Kidney epithelial cell (primary cell): ENCODE data around the gene HIBADH. TPM values are rescaled to one million over a fixed set of nuclear protein-coding genes. Genes with fewer than 3 reads are reported as not detected.

ENCODE experiments used
- DNase-seq: peaks from one replicate; pipeline ENCODE4 v3.0.0-alpha.2; 2010; ENCODE audit warnings: low read depth
- H3K27me3 ChIP-seq: 2 replicates; pipeline ENCODE4 v1.6.0; 2011; ENCODE audit warnings: low read length; ENCODE audit not compliant: control insufficient read depth, insufficient read depth
- H3K36me3 ChIP-seq: 2 replicates; pipeline ENCODE4 v1.5.1; 2011; ENCODE audit warnings: low read length; ENCODE audit not compliant: control insufficient read depth, insufficient read depth
- H3K4me3 ChIP-seq: 2 replicates; pipeline ENCODE4 v1.5.1; 2011; ENCODE audit warnings: low read depth, mild to moderate bottlenecking, control low read depth, low read length
- total RNA-seq: library from RNA; depleted of rRNA; stranded (reverse); fragments of >200 nt; gene quantifications from 2 replicates; pipeline ENCODE4 v1.2.3, GENCODE V29; 2015
- TF ChIP-seq, protein P1 (sequence below): IDR thresholded peaks from 2 replicates; pipeline ENCODE4 v1.5.1; 2011; ENCODE audit warnings: mild to moderate bottlenecking, moderate library complexity, low read length, control low read depth, inconsistent platforms; ENCODE audit not compliant: insufficient read depth, poor library complexity, severe bottlenecking

The HIBADH gene
- total RNA-seq, 1 donor from 2014 or later, result 44.3 TPM

DNA sequence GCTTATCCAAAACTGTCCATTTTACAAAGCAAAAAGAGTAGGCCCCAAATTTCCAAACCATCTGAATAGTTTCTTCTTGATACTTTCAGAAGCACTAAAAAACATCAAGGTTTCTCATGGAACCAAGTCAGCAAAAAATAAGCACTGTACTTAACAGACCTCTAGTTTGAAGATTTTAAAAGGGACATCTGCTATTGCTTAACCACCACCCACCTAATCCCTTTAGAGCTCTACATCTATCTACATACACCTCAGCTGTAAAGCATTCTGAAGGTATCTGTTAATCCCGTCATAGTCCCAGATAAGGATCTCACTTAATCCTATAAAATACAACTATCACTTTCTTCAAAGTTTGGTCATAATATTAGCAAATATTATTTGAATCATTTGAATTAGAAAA lies 72.3 kb downstream of the HIBADH start:
- Histone ChIP-seq H3K36me3 (no peaks in the 10 kb centered on the region), H3K4me3 (no peak overlapping the region), H3K27me3 (no peaks in the 10 kb centered on the region)
- TF ChIP-seq, protein P1, sequence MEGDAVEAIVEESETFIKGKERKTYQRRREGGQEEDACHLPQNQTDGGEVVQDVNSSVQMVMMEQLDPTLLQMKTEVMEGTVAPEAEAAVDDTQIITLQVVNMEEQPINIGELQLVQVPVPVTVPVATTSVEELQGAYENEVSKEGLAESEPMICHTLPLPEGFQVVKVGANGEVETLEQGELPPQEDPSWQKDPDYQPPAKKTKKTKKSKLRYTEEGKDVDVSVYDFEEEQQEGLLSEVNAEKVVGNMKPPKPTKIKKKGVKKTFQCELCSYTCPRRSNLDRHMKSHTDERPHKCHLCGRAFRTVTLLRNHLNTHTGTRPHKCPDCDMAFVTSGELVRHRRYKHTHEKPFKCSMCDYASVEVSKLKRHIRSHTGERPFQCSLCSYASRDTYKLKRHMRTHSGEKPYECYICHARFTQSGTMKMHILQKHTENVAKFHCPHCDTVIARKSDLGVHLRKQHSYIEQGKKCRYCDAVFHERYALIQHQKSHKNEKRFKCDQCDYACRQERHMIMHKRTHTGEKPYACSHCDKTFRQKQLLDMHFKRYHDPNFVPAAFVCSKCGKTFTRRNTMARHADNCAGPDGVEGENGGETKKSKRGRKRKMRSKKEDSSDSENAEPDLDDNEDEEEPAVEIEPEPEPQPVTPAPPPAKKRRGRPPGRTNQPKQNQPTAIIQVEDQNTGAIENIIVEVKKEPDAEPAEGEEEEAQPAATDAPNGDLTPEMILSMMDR, result no peak
- no peak for DNase-seq

DNA sequence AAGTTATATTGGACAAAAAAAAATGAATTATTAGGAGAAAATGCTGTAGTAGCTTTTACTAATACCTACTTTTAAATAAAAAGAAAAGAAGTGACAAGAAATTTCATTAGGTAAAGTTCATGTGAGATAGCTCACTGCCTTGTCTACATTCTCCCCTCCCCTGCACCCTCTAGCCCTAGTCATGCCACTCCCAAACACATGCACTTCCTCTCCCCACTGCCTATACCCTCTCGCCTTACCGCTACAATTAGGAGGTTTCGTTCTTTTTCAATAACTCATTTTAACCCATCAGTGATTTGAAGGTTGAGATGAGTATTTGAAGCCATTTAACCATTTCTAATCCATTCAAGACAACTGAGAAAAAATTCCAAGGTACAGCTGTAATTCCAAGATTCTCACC lies 75.3 kb downstream of the HIBADH start:
- DNase-seq, result no peak
- Histone ChIP-seq H3K27me3 (no peaks in the 10 kb centered on the region), H3K4me3 (no peak overlapping the region), H3K36me3 (no peaks in the 10 kb centered on the region)
- TF ChIP-seq, protein P1, result no peak

DNA sequence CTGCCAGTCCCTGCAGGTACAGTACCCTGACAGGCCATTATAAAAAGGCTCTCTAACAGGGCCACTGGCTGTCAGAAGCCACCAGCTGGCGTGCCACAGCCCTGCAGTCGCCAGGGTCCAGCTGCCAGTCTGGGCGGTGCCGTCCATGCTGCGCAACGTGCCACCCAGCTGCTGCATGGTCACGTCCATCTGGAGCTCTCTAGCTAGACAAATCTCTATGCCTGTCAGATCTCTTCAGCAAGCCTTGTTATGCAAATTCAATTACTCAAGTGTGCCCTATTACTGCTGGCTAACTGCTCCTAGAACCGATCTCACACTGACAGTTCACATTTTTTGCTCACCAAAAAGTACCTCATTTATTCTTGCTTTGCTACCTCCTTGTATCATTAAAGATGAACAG lies 75.9 kb downstream of the HIBADH start:
- H3K36me3 ChIP-seq, result no peaks in the 10 kb centered on the region
- no peaks in the 10 kb centered on the region for H3K27me3 ChIP-seq
- TF ChIP-seq, protein P1, result no peak
- no peak for DNase-seq
- H3K4me3 ChIP-seq, result no peak overlapping the region

DNA sequence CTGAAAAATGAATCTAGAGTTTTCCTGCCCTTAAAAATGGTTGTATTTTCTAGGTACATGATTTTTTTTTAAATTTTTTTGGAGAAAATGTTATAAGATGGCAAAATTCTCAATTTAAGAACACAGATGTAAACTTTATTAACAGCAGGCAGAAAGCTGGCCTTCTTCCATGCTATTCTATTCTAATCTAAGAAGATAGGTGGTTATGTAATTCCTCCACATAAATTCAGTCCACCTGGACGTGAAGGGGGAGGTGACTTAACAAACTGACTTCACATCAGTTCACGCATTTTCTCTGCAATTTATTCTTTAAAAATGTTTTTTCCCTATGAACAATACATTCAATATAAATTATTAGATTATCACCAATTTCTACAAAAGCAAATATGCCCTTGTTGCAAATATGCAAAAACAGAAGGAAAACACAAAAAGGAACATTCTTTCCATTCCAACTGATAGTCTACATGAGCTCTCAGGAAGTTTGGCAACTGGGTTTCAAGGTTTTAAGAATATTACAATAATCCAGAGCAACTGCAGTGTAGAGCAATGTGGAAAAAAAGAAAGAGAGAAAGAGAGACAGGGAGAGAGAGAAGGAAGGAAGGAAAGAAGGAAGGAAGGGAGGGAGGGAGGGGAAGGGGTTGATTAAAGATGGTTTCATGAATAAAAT lies 76.8 kb downstream of the HIBADH start:
- Histone ChIP-seq H3K27me3 (no peaks in the 10 kb centered on the region), H3K4me3 (no peak overlapping the region), H3K36me3 (no peaks in the 10 kb centered on the region)
- no peak for DNase-seq
- TF ChIP-seq, protein P1, result no peak

DNA sequence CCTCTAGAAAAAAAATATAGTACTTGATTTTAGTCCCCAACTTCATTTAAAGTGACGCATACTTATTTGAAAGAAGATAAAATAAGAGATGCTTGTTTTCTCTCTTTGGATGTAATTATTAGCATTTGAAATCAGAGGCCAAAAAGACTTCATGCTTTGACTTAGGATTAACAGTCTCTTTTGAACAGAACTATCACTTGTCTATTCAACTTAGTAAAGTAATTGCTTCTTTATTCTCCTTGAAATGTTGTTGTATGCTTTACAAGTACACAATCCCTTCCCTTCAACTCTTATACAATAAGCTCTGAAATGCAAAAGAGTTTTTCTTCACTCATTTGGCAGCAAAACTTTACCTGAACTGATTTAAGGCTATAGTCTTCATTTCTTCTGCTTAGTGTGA lies 80.8 kb downstream of the HIBADH start:
- TF ChIP-seq, protein P1, result no peak
- no peak for DNase-seq
- Histone ChIP-seq H3K27me3 (no peaks in the 10 kb centered on the region), H3K36me3 (no peaks in the 10 kb centered on the region), H3K4me3 (no peak overlapping the region)

DNA sequence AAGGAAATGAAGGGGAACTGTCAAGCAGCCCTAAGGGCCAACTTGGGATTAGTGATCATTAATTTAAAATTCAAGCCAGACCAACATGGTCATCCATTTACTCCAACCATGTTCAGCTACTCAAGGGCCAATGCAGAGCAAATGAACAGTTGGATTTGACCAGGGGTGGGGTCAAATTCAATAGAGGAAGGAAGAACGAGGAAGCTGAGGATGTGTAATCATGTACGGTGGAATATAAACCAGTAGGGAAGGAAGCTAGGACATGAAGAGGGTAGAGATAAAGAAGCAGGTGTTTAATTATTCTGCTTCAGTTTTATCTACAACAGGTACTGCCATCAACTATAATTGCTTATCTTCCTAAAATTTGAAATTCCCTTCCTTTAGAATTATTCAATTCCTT lies 81.6 kb downstream of the HIBADH start:
- Histone ChIP-seq H3K27me3 (no peaks in the 10 kb centered on the region), H3K36me3 (no peaks in the 10 kb centered on the region), H3K4me3 (no peak overlapping the region)
- DNase-seq, result no peak
- TF ChIP-seq, protein P1, result no peak
